HG02763 (cell line): Measurements from ENCODE around the gene ITPR1.

Experiments used
- ATAC-seq: cut with Tn5 transposase; IDR thresholded peaks from one replicate; pipeline ENCODE4 v1.9.1; 2021; ENCODE audit warnings: mild to moderate bottlenecking, moderate library complexity; ENCODE audit not compliant: unreplicated experiment

Gene ITPR1

GRCh38 chr3:4678320-4678719 is 185.2 kb downstream of the ITPR1 start:
- ATAC-seq, result no peak

DNA sequence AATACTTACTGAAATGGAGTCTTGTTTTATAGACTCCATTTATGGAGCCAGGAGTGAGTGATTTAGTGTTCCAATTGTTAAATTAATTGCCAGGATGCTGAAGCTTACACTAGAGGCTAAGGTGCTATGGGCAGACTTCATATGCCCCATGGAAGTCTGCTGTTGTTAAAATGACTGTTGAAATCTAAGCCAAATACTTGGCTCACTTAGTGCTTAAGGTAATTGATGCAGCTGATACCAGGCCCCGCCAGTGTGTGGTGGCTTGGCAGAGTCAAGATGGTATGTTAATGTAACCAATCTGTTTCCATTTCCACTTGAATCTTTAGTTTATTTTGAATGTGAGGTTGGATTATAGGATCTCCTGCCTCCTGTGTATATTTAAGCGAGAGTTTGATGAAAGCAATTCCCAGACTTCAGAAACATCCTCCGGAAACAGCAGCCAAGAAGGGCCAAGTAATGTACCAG is 187.1 kb downstream of the ITPR1 start:
- no peak for ATAC-seq

DNA sequence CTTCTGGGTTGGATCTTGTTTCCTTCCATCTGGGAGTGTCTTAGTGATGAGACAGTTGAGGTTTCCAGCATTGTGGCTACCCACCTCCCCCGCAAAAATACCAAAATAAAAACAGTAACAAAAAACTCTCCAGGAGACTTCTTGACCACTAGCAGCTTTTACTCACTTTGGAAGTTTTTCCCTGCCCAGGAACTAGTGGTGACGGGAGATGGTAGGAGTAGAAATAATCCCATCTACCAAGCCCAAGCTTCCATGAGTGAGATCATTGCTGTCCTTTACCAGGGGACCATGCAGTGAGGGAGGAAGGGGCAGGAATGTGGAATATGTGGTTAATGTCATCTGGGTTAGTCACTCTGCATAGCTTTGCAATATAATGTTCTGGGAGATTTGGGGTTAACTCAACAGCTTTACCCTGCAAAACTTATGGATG is 187.7 kb downstream of the ITPR1 start:
- no peak for ATAC-seq

GRCh38 chr3:4681301-4681700 is 188.2 kb downstream of the ITPR1 start:
- ATAC-seq, result no peak

DNA sequence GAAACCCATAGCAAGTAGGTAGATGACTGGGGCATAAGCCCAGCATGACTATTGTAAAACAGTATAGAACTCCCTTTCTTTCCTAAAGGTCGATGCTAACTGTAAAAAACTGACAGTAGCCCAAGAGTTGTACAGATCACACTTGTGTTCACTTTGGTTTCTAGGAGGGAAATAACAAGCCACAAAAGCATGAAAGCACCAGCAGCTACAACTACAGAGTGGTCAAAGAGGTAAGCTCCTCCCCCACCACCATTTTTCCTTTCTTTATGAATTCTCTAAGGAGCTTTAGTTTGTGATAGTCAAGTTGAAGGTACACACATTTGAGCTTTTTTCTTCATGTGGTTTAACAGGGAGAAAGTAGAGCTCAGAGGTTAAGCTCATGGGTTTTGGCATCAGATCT is 191.0 kb downstream of the ITPR1 start:
- no peak for ATAC-seq

DNA sequence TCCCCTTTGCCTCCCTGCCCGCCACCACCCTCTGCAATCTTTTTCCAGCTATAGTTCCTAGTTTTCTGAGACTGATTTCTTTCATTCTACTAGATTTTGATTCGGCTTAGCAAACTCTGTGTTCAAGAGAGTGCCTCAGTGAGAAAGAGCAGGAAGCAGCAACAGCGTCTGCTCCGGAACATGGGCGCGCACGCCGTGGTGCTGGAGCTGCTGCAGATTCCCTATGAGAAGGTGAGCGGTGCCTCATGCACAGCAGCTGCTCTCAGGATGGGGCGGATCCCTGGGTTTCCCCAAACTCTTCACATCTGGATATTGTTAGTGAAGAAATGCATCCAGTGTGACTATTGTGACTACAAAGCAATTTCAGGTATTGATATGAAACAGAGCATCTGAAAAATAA is 191.8 kb downstream of the ITPR1 start:
- no peak for ATAC-seq

DNA sequence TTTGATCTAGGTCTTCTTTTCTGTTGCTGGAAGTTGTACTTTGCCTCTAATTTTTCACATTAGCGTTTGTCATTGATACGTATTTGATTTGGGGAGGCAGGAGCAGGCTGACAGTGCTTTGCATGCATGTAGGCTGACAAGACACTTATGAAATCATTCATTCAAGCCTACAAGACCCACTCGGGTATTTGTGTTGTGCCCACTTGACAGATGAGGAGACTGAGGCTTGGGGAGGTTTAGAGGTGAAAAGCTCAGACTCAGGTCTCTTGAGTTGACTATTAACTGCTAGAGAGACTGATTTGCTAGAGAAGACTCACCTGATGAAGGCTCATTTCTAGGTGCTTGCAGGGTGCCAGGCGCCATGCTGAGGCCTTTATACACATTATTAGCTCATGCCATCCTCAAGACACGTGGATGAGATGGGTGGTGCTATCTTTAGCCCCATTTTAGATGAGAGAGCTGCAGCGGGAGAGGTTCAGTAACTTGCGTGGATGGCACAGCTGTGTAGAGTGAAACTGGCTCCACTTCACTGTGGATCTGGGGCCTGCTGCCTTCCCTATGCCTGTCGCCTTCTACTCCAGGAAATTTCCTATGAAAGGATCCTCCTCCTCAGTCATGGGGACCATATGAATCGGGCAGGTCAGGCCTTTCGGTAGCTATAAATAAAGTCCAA is 192.7 kb downstream of the ITPR1 start:
- ATAC-seq, result no peak

GRCh38 chr3:4686619-4687018 is 193.5 kb downstream of the ITPR1 start:
- ATAC-seq, result no peak

DNA sequence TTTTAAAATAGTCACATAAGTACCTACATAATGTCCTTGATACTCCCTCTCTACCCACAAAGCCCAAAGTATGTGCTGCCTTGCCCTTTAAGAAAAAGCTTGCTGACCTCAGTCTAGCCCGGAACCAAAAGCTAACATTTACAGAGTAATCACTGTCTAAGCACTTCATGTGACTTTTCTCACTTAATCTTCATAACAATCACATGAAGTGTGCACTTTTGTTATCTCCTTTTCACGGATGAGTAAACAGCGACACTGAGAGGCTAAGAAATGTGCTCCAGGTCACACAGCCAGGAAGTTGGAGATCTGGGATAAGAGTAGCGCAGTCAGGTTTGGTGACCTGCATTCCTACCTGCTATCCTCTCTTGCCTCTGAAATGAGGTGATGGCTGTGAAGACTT is 194.0 kb downstream of the ITPR1 start:
- ATAC-seq, result no peak

DNA sequence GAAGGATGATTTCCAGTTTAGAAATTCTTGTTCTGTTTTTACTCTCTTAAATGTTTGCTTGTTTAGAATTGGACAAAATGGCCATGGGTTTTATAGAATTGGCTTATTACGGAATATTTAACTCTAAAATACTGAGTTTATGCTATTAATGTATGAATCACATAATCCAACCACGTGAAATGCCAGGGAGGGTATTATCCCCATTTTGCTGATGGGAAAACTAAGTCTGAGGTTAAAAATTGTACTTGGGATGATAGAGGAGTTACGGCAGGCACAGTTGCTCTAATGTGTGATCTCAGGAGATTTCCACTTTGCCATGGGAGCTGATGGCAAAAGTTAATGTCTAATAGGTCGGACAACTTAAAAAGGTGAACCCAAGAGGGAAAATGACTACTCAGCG is 194.4 kb downstream of the ITPR1 start:
- ATAC-seq, result no peak

DNA sequence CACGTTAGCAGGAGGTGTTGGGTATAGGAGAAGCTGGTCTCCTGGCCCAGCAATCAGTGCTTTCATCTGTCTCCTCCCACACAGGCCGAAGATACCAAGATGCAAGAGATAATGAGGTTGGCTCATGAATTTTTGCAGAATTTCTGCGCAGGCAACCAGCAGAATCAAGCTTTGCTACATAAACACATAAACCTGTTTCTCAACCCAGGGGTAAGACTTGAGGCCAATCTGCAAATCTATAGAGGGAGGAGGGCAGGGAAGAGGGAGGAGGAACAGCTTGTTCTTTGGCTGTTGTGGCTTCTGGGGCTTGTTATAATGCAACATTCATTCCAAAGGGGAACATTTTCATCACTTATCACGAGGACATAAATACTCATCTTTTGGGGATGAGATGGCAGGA is 195.3 kb downstream of the ITPR1 start:
- no peak for ATAC-seq

- ATAC-seq, result no peak
Observed at GRCh38 chr3:4689021-4689420, 195.9 kb downstream of the ITPR1 start.

- no peak for ATAC-seq
Observed at GRCh38 chr3:4690277-4690676, 197.1 kb downstream of the ITPR1 start.

DNA sequence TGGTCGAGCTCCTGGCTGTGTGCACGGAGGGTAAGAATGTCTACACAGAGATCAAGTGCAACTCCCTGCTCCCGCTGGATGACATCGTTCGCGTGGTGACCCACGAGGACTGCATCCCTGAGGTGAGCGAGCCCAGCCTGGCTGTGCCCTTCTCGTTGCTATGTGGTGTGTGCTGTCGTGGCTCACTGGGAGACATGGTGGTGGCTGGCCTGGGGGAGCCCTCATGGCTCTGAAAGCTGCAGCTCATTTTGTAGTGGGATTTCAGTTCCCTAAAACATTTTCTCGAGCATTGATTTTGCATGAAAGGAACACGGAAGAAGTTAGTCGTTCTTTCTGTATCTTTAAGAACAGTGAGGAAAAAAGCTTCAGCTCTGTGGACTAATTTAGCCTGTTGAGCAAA is 200.5 kb downstream of the ITPR1 start:
- ATAC-seq, result peak; percentile 71

DNA sequence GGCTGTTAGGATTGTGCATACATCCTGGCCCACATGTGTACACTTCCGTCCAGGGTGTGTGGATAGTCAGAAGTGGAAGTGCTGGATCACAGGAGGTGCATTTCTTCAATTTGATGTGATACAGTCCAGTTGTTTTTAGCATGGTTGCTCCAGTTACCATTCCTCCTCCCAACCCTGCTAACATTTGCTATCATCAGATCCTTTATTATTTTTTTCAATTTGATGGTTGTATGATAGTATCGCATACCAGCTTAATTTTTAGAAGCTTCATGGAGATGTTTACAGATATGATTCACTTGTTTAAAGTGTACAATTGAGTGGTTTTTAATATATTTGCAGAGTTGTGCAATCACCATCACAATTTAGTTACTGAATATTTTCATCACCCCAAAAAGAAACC is 202.7 kb downstream of the ITPR1 start:
- no peak for ATAC-seq

- no peak for ATAC-seq
Observed at GRCh38 chr3:4696266-4696665, 203.1 kb downstream of the ITPR1 start.

- ATAC-seq, result no peak
Observed at GRCh38 chr3:4698125-4698821, 205.1 kb downstream of the ITPR1 start.

DNA sequence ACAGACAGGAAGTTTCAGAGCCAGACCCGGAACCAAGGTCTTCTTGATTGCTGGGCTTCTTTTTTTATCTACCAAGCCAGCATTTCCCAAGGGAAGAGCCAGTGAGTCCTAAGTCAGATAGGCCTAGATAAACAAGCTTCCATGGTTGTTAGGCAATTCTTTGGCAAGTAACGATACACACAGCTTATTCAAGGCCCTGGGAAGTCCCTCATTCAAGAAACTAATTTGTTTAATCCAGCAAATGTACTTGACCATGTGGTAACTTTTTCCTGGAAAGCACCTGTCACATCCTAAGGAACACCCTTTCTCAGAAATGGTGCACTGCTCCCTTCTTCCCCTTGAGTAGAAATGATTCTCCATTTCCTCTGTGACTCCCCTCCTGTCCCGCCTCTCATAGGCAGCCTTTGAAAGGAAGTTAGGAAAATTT is 209.9 kb downstream of the ITPR1 start:
- ATAC-seq, result no peak

GRCh38 chr3:4704552-4704951 is 211.4 kb downstream of the ITPR1 start:
- no peak for ATAC-seq

DNA sequence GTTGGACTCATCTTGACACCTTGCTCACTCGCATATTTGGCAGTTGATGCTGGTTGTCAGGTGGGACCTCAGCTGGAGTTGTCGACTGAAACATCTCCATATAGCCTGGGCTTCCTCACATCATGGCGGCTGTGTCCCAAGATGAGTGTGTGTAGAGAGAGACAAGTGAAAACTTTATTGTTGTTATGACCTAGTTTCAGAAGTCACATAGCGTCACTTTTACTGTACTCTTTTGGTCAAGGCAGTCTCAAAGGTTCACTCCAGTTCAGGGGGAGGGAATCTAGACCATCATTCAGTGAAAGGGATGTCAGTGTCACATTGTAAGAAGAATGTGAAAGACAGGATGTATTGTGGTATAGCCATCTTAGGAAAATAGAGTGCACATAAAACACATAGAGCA is 214.2 kb downstream of the ITPR1 start:
- ATAC-seq, result no peak

- no peak for ATAC-seq
Observed at GRCh38 chr3:4708230-4708629, 215.1 kb downstream of the ITPR1 start.

- no peak for ATAC-seq
Observed at GRCh38 chr3:4709341-4709740, 216.2 kb downstream of the ITPR1 start.

DNA sequence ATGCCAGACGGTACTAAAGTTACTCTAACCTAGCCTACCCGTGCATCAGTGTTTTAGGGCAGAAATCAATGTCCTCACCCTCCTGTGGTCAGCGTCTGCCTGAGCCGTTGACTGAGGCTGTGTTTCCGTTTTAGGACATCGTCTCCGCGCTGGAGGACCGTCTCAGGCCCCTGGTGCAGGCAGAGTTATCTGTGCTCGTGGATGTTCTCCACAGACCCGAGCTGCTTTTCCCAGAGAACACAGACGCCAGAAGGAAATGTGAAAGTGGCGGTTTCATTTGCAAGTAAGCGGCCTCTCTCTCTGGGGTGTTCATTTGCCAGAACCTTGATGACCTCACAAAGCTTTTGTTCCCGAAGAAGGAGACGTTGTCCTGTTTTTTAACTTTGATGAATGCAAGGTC is 217.0 kb downstream of the ITPR1 start:
- no peak for ATAC-seq
